Activated naive CD8-positive, alpha-beta T cell (primary cell): ENCODE results near the gene POR.
"Not testable (repeated sequence)": the region's sequence is repeated elsewhere in the genome, so short reads cannot be mapped to it uniquely, and the experiment has no call there.

ENCODE experiments used
- H3K27ac Mint-ChIP-seq: one replicate; pipeline ENCODE4 v1.8.0; 2021; ENCODE audit warnings: mixed read lengths
- H3K27me3 Mint-ChIP-seq: one replicate; pipeline ENCODE4 v1.8.0; 2021; ENCODE audit warnings: mixed read lengths
- H3K36me3 Mint-ChIP-seq: one replicate; pipeline ENCODE4 v1.8.0; 2021; ENCODE audit warnings: mixed read lengths
- H3K4me1 Mint-ChIP-seq: one replicate; pipeline ENCODE4 v1.8.0; 2021; ENCODE audit warnings: low read depth, mixed read lengths
- H3K4me3 Mint-ChIP-seq: one replicate; pipeline ENCODE4 v1.8.0; 2021; ENCODE audit warnings: mild to moderate bottlenecking, mixed read lengths
- H3K9me3 Mint-ChIP-seq: one replicate; pipeline ENCODE4 v1.8.0; 2021; ENCODE audit warnings: low read depth, mixed read lengths

POR gene

GRCh38 chr7:76009672-76010600 is 95.0 kb downstream of the POR start:
- Mint-ChIP-seq H3K36me3 (peaks cover 9% of the 10 kb centered on the region), H3K27me3 (peaks cover 3% of the 10 kb centered on the region), H3K9me3 (no peaks in the 10 kb centered on the region), H3K27ac (peak overlapping the region; percentile 71), H3K4me1 (peaks cover 33% of the 10 kb centered on the region), H3K4me3 (peak overlapping the region; percentile 72)

DNA sequence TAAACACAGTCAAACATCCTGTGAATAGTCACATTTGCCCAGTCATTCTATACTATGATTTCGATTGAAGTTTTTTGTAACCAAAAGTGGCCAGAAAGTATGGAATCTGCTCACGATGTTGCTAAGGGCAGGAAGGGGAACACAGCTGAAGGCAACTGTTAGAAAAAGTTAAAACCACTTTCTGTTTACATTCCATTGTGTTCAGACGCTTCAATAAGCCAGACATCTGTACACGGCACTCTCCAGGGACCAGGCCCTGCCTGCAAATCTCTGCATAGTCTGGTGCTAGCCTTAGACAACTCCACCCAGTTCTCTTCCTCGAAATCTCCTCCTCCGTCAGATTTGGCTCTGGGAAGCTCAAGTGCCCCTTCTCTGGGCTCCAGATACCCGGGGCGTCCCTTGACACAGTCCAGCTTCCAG is 96.5 kb downstream of the POR start:
- Mint-ChIP-seq H3K4me1 (peaks cover 33% of the 10 kb centered on the region), H3K27ac (no peak overlapping the region), H3K36me3 (peaks cover 18% of the 10 kb centered on the region), H3K4me3 (no peak overlapping the region), H3K9me3 (no peaks in the 10 kb centered on the region), H3K27me3 (peaks cover 3% of the 10 kb centered on the region)

DNA sequence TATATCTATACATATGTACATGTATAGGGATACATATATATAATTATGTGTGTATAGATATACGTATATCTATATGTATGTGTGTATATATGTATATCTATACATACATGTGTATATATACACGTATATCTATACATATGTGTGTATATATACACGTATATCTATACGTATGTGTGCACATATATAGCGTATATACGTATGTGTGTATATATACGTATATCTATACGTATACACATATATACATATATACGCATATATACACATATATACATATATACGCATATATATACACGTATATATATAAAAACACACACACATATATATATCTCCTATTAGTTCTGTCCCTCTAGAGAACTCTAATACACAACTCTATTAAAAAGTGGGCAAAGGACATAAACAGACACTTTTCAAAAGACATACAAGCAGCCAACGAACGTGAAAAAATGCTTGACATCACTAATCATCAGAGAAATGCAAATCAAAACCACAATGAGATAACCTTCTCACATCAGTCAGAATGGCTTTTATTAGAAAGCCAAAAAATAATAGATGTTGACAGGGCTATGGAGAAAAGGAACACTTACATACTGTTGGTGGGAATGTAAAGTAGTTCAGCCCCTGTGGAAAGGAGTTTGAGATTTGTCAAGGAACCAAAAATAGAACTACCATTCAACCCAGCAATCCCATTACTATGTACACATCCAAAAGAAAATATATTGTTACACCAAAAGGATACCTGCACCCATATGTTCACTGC is 101.4 kb downstream of the POR start:
- Mint-ChIP-seq H3K27me3 (peaks cover 3% of the 10 kb centered on the region), H3K4me3 (no peak overlapping the region), H3K4me1 (peaks cover 8% of the 10 kb centered on the region), H3K27ac (no peak overlapping the region), H3K9me3 (no peaks in the 10 kb centered on the region), H3K36me3 (peaks cover 28% of the 10 kb centered on the region)

- not testable (repeated sequence) for H3K9me3 Mint-ChIP-seq, H3K27me3 Mint-ChIP-seq, H3K4me3 Mint-ChIP-seq, H3K27ac Mint-ChIP-seq, H3K4me1 Mint-ChIP-seq
- H3K36me3 Mint-ChIP-seq = peaks cover 32% of the 10 kb centered on the region
Measured at GRCh38 chr7:76018520-76018919, 103.6 kb downstream of the POR start.

GRCh38 chr7:76020031-76020714 is 105.2 kb downstream of the POR start:
- no peaks in the 10 kb centered on the region for H3K27me3 Mint-ChIP-seq
- no peaks in the 10 kb centered on the region for H3K9me3 Mint-ChIP-seq
- no peak overlapping the region for H3K4me3 Mint-ChIP-seq
- H3K4me1 Mint-ChIP-seq = peaks cover 9% of the 10 kb centered on the region
- H3K36me3 Mint-ChIP-seq = peaks cover 30% of the 10 kb centered on the region
- H3K27ac Mint-ChIP-seq = no peak overlapping the region

GRCh38 chr7:76022026-76022780 is 107.2 kb downstream of the POR start:
- Mint-ChIP-seq H3K27me3 (no peaks in the 10 kb centered on the region), H3K4me3 (no peak overlapping the region), H3K27ac (no peak overlapping the region)

GRCh38 chr7:76023002-76023401 is 108.0 kb downstream of the POR start:
- H3K4me1 Mint-ChIP-seq = peaks cover 9% of the 10 kb centered on the region
- peaks cover 21% of the 10 kb centered on the region for H3K36me3 Mint-ChIP-seq
- H3K4me3 Mint-ChIP-seq = no peak overlapping the region
- H3K27me3 Mint-ChIP-seq = no peaks in the 10 kb centered on the region
- H3K9me3 Mint-ChIP-seq = no peaks in the 10 kb centered on the region
- no peak overlapping the region for H3K27ac Mint-ChIP-seq

More at GRCh38 chr7:76022026-76022780, 107.2 kb downstream of the POR start:
- peaks cover 9% of the 10 kb centered on the region for H3K4me1 Mint-ChIP-seq
- H3K36me3 Mint-ChIP-seq = peaks cover 22% of the 10 kb centered on the region
- no peaks in the 10 kb centered on the region for H3K9me3 Mint-ChIP-seq

DNA sequence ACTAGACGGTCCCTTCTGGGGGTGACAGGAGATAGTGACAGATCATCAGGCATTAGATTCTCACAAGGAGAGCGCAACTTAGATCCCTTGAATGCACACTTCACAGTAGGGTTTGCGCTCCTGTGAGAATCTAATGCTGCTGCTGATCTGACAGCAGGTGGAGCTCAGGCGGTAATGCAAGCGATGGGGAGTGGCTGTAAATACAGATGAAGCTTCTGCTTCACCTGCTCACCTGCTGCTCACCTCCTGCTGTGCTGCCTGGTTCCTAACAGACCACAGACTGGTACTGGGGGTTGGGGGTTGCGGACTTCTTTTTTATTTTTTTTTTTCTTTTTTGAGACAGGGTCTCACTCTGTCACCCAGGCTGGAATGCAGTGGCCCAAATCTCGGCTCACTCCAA is 114.7 kb downstream of the POR start:
- not testable (repeated sequence) for H3K27me3 Mint-ChIP-seq, H3K4me3 Mint-ChIP-seq, H3K9me3 Mint-ChIP-seq

DNA sequence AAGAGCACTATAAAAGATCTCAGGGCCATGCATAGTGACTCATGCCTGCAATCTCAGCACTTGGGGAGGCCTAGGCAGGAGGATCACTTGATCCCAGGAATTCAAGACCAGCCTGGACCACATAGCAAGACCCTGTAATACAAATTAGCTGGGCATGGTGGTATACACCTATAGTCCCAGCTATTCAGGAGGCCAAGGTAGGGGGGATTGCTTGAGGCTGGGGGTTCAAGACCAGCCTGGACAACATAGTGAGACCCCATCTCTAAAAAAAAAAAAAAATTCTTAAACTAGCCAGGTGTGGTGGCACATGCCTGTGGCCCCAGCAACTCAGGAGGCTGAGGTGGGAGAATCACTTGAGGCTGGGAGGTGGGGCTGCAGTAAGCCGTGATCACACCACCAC is 117.0 kb downstream of the POR start:
- H3K9me3 Mint-ChIP-seq = no peaks in the 10 kb centered on the region
- H3K4me3 Mint-ChIP-seq = no peak overlapping the region
- no peaks in the 10 kb centered on the region for H3K27me3 Mint-ChIP-seq
- H3K36me3 Mint-ChIP-seq = peaks cover 7% of the 10 kb centered on the region
- H3K4me1 Mint-ChIP-seq = peaks cover 3% of the 10 kb centered on the region
- no peak overlapping the region for H3K27ac Mint-ChIP-seq

More for the DNA sequence above, 114.7 kb downstream of the POR start:
- H3K27ac Mint-ChIP-seq, H3K4me1 Mint-ChIP-seq, H3K36me3 Mint-ChIP-seq: not testable (repeated sequence)
